Measurements from ENCODE around the gene AREL1. TPM values are rescaled to one million over a fixed set of nuclear protein-coding genes. Genes with fewer than 3 reads are reported as not detected.

AREL1 gene
- total RNA-seq, 1 donor from 2014 or later: 54.6 TPM

DNA sequence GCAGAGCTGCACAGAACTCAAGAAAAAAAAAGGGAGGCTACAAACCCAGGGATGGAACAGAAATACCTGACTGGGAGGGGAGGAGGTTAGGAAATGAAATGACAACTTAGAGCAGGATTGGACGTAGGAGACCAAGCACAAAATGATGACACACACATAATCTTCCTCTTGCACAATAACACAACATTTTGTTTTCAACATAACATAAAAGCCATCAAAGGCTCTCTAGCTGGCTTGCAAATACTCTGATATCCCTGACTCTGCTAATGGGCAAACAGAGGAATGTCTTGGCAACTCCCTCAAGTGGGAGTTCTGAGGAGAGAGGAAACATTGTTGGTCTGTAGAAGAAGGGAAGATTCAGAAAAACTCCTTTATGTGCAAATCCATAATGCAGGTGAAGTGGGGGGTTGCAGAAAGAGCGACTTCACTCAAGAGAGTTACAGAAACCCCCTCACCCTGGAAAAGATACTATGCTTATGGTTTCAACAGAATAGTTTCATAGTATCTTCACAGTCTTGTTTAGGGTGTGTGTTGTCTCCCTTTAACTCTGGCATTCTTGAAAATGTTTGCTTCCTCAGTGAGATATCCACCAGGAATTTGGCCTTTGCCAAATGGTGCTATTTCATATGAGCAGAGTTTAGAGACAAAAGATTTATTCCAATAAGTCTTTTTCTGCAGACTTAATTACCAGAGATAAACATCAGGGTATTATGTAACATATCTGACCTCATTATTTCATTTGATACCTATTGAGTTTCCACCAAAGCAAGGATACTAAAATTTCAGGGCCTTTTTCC, 57.1 kb downstream of the AREL1 start:
- Histone ChIP-seq H4K20me1 (ENCODE audit: insufficient read depth, low read length) (no peaks in the 10 kb centered on the region), H3K4me3 (ENCODE audit: insufficient read depth, low read depth, low read length) (no peak overlapping the region), H3K27me3 (ENCODE audit: insufficient read depth, low read length) (no peaks in the 10 kb centered on the region), H3K9me3 (ENCODE audit: insufficient read depth, low read depth, low read length) (no peaks in the 10 kb centered on the region), H3K79me2 (ENCODE audit: insufficient read depth, low read length) (no peaks in the 10 kb centered on the region), H3K27ac (ENCODE audit: low read depth, low read length) (no peak overlapping the region), H3K36me3 (ENCODE audit: insufficient read depth, low read length) (peaks cover 6% of the 10 kb centered on the region), H2AFZ (ENCODE audit: low read depth, low read length) (no peak overlapping the region), H3K4me2 (ENCODE audit: low read length) (peak overlapping the region; percentile 59), H3K4me1 (ENCODE audit: insufficient read depth, low read length) (peaks cover 33% of the 10 kb centered on the region), H3K9ac (ENCODE audit: low read length) (no peak overlapping the region)
- TF ChIP-seq EZH2 (IDR thresholded peaks at IDR 0.05; ENCODE audit: insufficient read depth, low read length): no peak
- TF ChIP-seq, protein P1, sequence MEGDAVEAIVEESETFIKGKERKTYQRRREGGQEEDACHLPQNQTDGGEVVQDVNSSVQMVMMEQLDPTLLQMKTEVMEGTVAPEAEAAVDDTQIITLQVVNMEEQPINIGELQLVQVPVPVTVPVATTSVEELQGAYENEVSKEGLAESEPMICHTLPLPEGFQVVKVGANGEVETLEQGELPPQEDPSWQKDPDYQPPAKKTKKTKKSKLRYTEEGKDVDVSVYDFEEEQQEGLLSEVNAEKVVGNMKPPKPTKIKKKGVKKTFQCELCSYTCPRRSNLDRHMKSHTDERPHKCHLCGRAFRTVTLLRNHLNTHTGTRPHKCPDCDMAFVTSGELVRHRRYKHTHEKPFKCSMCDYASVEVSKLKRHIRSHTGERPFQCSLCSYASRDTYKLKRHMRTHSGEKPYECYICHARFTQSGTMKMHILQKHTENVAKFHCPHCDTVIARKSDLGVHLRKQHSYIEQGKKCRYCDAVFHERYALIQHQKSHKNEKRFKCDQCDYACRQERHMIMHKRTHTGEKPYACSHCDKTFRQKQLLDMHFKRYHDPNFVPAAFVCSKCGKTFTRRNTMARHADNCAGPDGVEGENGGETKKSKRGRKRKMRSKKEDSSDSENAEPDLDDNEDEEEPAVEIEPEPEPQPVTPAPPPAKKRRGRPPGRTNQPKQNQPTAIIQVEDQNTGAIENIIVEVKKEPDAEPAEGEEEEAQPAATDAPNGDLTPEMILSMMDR (IDR thresholded peaks at IDR 0.05; ENCODE audit: insufficient read depth, low read depth, low read length): no peak
- DNase-seq (ENCODE audit: low read depth) (peak; percentile 60), FAIRE-seq (peak; percentile 64)
- peaks cover 3% of the 10 kb centered on the region for H3K9me3 Mint-ChIP-seq (ENCODE audit: unreplicated experiment)
- no peaks in the 10 kb centered on the region for H3K27me3 Mint-ChIP-seq (ENCODE audit: low read depth, unreplicated experiment)
- peak overlapping the region; percentile 16 for H3K4me3 Mint-ChIP-seq (ENCODE audit: unreplicated experiment)
- H3K36me3 Mint-ChIP-seq (ENCODE audit: low read depth, unreplicated experiment): peaks cover 38% of the 10 kb centered on the region
- peaks cover 36% of the 10 kb centered on the region for H3K4me1 Mint-ChIP-seq (ENCODE audit: low read depth, unreplicated experiment)
- H3K27ac Mint-ChIP-seq (ENCODE audit: unreplicated experiment): peak overlapping the region; percentile 36

DNA sequence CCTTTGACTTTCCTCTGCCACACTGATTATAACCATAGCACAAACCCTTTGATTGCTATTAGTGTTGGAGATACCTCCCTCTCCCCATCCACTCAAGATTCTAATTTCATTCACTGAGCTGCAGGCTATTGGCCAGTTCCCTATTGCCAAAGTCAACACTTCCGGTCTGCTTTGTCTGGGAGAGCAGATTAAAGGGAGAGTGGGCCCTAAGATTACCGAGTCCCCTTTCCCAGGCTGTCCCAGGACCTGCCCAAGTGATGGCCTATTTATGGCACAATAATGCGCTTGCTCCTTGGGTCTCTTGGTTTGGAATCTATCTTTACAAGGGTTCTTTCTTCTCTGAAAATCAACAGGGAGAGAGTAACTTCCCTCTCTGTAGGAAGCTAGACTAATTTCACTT, 57.9 kb downstream of the AREL1 start:
- Mint-ChIP-seq H3K27ac (ENCODE audit: unreplicated experiment) (no peak overlapping the region), H3K4me3 (ENCODE audit: unreplicated experiment) (no peak overlapping the region), H3K4me1 (ENCODE audit: low read depth, unreplicated experiment) (peaks cover 41% of the 10 kb centered on the region), H3K36me3 (ENCODE audit: low read depth, unreplicated experiment) (peaks cover 33% of the 10 kb centered on the region), H3K27me3 (ENCODE audit: low read depth, unreplicated experiment) (no peaks in the 10 kb centered on the region), H3K9me3 (ENCODE audit: unreplicated experiment) (peaks cover 3% of the 10 kb centered on the region)
- no peaks in the 10 kb centered on the region for H3K27me3 ChIP-seq (ENCODE audit: insufficient read depth, low read length)
- H2AFZ ChIP-seq (ENCODE audit: low read depth, low read length): no peak overlapping the region
- no peak for FAIRE-seq
- no peak overlapping the region for H3K4me2 ChIP-seq (ENCODE audit: low read length)
- H3K4me3 ChIP-seq (ENCODE audit: insufficient read depth, low read depth, low read length): no peak overlapping the region
- peaks cover 28% of the 10 kb centered on the region for H3K4me1 ChIP-seq (ENCODE audit: insufficient read depth, low read length)
- no peaks in the 10 kb centered on the region for H3K9me3 ChIP-seq (ENCODE audit: insufficient read depth, low read depth, low read length)
- H3K9ac ChIP-seq (ENCODE audit: low read length): no peak overlapping the region
- TF ChIP-seq, protein P1 (IDR thresholded peaks at IDR 0.05; ENCODE audit: insufficient read depth, low read depth, low read length): no peak
- TF ChIP-seq EZH2 (IDR thresholded peaks at IDR 0.05; ENCODE audit: insufficient read depth, low read length): no peak
- no peaks in the 10 kb centered on the region for H4K20me1 ChIP-seq (ENCODE audit: insufficient read depth, low read length)
- peaks cover 6% of the 10 kb centered on the region for H3K36me3 ChIP-seq (ENCODE audit: insufficient read depth, low read length)
- no peaks in the 10 kb centered on the region for H3K79me2 ChIP-seq (ENCODE audit: insufficient read depth, low read length)
- H3K27ac ChIP-seq (ENCODE audit: low read depth, low read length): no peak overlapping the region
- no peak for DNase-seq (ENCODE audit: low read depth)

All from astrocyte (in vitro differentiated cells and primary cell).